GM21526 (cell line): ENCODE data around the gene DCST1.

ENCODE experiments used
- ATAC-seq: cut with Tn5 transposase; IDR thresholded peaks from one replicate; pipeline ENCODE4 v1.9.1; 2021; ENCODE audit warnings: moderate library complexity; ENCODE audit not compliant: unreplicated experiment, low FRiP score

Gene DCST1

GRCh38 chr1:155070721-155071569 lies 37.3 kb downstream of the DCST1 start:
- no peak for ATAC-seq

GRCh38 chr1:155071701-155072100 lies 38.1 kb downstream of the DCST1 start:
- ATAC-seq, result no peak

GRCh38 chr1:155072531-155073289 lies 39.1 kb downstream of the DCST1 start:
- no peak for ATAC-seq

- no peak for ATAC-seq
Measured at GRCh38 chr1:155073377-155074242, 40.0 kb downstream of the DCST1 start.

GRCh38 chr1:155075535-155075934 lies 41.9 kb downstream of the DCST1 start:
- ATAC-seq, result no peak

GRCh38 chr1:155076371-155076770 lies 42.7 kb downstream of the DCST1 start:
- no peak for ATAC-seq

- no peak for ATAC-seq
Measured at GRCh38 chr1:155077346-155077745, 43.7 kb downstream of the DCST1 start.

GRCh38 chr1:155077758-155078445 lies 44.3 kb downstream of the DCST1 start:
- ATAC-seq, result no peak

GRCh38 chr1:155078469-155079209 lies 45.0 kb downstream of the DCST1 start, which contains the start of gene EFNA3:
TSS of gene EFNA3 (plus strand) at chr1:155078837. CDS start at chr1:155078942, 105 bp downstream.
- no peak for ATAC-seq

- ATAC-seq, result no peak
Measured at GRCh38 chr1:155079210-155079486, 45.5 kb downstream of the DCST1 start.

GRCh38 chr1:155079487-155080311 lies 46.1 kb downstream of the DCST1 start:
- no peak for ATAC-seq

- ATAC-seq, result no peak
Measured at GRCh38 chr1:155080312-155081228, 46.9 kb downstream of the DCST1 start.

- ATAC-seq, result no peak
Measured at GRCh38 chr1:155081472-155082300, 48.1 kb downstream of the DCST1 start.

GRCh38 chr1:155082301-155083051 lies 48.9 kb downstream of the DCST1 start:
- ATAC-seq, result no peak

GRCh38 chr1:155083052-155083541 lies 49.5 kb downstream of the DCST1 start:
- no peak for ATAC-seq
